ENCODE results near the gene MCC.

DNA sequence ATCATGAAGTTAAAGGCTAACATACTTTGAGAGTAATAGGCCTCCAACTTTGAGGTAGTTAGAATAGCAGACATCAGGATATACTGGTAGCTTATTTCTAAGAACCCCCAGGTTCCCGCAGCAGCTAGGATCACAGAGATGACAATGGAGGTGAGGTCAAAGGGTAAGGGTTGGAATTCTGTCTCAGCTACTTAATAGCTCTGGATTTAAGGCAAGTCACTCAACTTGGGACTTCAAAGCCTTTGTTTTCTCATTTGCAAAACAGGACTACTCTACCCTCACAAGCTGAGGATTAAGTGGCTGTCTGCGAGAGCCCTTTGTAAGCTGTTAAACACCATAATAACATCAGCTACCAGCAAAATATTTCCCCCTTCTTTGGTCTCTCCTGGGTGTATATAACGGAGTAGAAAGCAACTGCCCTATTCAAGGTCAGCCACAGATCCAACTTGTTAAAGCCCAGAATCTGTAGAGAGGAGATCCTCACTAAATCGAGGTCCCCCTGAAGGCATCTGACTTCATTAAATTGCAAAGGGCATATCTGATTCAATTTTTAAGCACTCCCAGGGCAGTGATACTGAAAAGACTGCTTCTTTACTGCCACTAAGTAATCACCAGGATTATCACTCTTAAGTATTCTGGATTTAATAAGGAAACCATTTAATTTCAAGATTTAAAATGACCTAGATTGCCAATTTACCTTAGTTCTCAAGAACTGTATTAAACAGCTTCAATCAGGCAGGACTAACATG, 407.0 kb downstream of the MCC start:
- no peak for TF ChIP-seq BHLHE40 (IDR thresholded peaks at IDR 0.05; ENCODE audit: borderline replicate concordance)
- no peak for TF ChIP-seq SP1 (IDR thresholded peaks at IDR 0.05)
- TF ChIP-seq CTBP1 (IDR thresholded peaks at IDR 0.05; ENCODE audit: borderline replicate concordance) = no peak
- TF ChIP-seq FOXA1 (IDR thresholded peaks at IDR 0.05) = no peak
- TF ChIP-seq TARDBP (IDR thresholded peaks at IDR 0.05) = no peak
- TF ChIP-seq SUZ12 (IDR thresholded peaks at IDR 0.05) = no peak
- no peak for TF ChIP-seq LEF1 (IDR thresholded peaks at IDR 0.05; ENCODE audit: borderline replicate concordance)
- no peak for TF ChIP-seq FOXM1 (IDR thresholded peaks at IDR 0.05; ENCODE audit: borderline replicate concordance)
